GM12878 (cell line): ENCODE measurements around the gene CAMK1. TPM values are rescaled to one million over a fixed set of nuclear protein-coding genes. Genes with fewer than 3 reads are reported as not detected.

Experiments used
- CTCF ChIP-seq, 3 experiments: IDR thresholded peaks in 2 of 3; conservative IDR thresholded peaks in 1 of 3; 2 replicates each; pipeline ENCODE4 v1.5.1; 2011; ENCODE audit warnings: low read depth in 3 of 3, low read length in 3 of 3, mild to moderate bottlenecking in 3 of 3, control low read depth in 2 of 3, moderate library complexity in 2 of 3, inconsistent platforms in 1 of 3, mixed read lengths in 1 of 3; ENCODE audit not compliant: control insufficient read depth in 2 of 3, insufficient read depth in 1 of 3; ENCODE audit errors: extremely low read depth in 1 of 3
- HDAC2 ChIP-seq: fragments of 200-600 bp; sonication (generic); IDR thresholded peaks from 2 replicates; pipeline ENCODE4 v1.6.1; 2017
- IRF3 ChIP-seq: fragments of 450-650 bp; IDR thresholded peaks from 2 replicates; pipeline ENCODE4 v1.6.1; 2014; ENCODE audit warnings: mild to moderate bottlenecking
- NBN ChIP-seq: fragments of 450-650 bp; IDR thresholded peaks from 2 replicates; pipeline ENCODE4 v1.6.1; 2016
- NFYB ChIP-seq: IDR thresholded peaks from 2 replicates; pipeline ENCODE4 v1.6.1; 2011; ENCODE audit warnings: low read depth, mild to moderate bottlenecking, low read length, improper control_type of control experiment, moderate library complexity; ENCODE audit not compliant: insufficient read depth
- NR2C2 ChIP-seq: IDR thresholded peaks from 2 replicates; pipeline ENCODE4 v1.6.1; 2011; ENCODE audit warnings: borderline replicate concordance, low read depth; ENCODE audit not compliant: control insufficient read depth, insufficient read length
- RB1 ChIP-seq: fragments of 450-650 bp; formaldehyde crosslinking; IDR thresholded peaks from 2 replicates; pipeline ENCODE4 v1.6.1; 2017; ENCODE audit warnings: mild to moderate bottlenecking, borderline replicate concordance
- RFX5 ChIP-seq: IDR thresholded peaks from 2 replicates; pipeline ENCODE4 v1.6.1; 2011; ENCODE audit warnings: low read depth, low read length, improper control_type of control experiment
- TAF1 ChIP-seq: IDR thresholded peaks from 2 replicates; pipeline ENCODE4 v1.6.1; 2011; ENCODE audit warnings: mild to moderate bottlenecking, low read depth, low read length, borderline replicate concordance
- TARDBP ChIP-seq: IDR thresholded peaks from 2 replicates; pipeline ENCODE4 v1.6.1; 2016; ENCODE audit warnings: borderline replicate concordance
- TCF12 ChIP-seq: IDR thresholded peaks from 2 replicates; pipeline ENCODE4 v1.6.1; 2011; ENCODE audit warnings: low read depth, mild to moderate bottlenecking, low read length
- ZNF274 ChIP-seq: IDR thresholded peaks from one replicate; pipeline ENCODE4 v1.8.0; 2011; ENCODE audit not compliant: insufficient read length, insufficient read depth
- polyA plus RNA-seq, 11 experiments: library from polyadenylated mRNA; depleted of rRNA in 4 of 11; unstranded in 6 of 11; stranded (reverse) in 5 of 11; fragments of >200 nt; fragmentation: Nextera tagmentation in 4 of 11; fragmentation: Illumina TruSeq in 1 of 11; extraction: Ambion mirVana in 4 of 11; extraction: Trizol in 1 of 11; gene quantifications; 1 replicate in 1 of 11; 2 replicates in 10 of 11; pipeline versions ENCODE4 v1.2.1 to v1.2.3, GENCODE V29; 2011 to 2016; ENCODE audit warnings: inconsistent platforms in 2 of 11, missing spikeins in 2 of 11, low read depth in 1 of 11
- total RNA-seq, 4 experiments: library from RNA; depleted of rRNA in 3 of 4; stranded (reverse); fragments of >200 nt in 3 of 4; fragmentation: Illumina TruSeq in 1 of 4; extraction: Trizol in 1 of 4; gene quantifications; 2 replicates each; pipeline versions ENCODE4 v1.2.1 to v1.2.3, GENCODE V29; 2013 to 2021
- TF ChIP-seq, protein P1 (sequence below): IDR thresholded peaks from 2 replicates; pipeline ENCODE4 v1.6.1; 2012; ENCODE audit warnings: improper control_type of control experiment, low read depth, low read length; ENCODE audit not compliant: insufficient replicate concordance
- TF ChIP-seq, protein P2 (sequence below): IDR thresholded peaks from 2 replicates; pipeline ENCODE4 v1.6.1; 2012; ENCODE audit warnings: mild to moderate bottlenecking, low read depth, low read length
- TF ChIP-seq, protein P3 (sequence below): fragments of 450-650 bp; IDR thresholded peaks from 2 replicates; pipeline ENCODE4 v1.6.1; 2017; ENCODE audit warnings: borderline replicate concordance

The CAMK1 gene
- total and polyA plus RNA-seq, 10 of the 15 experiments (the other 5 are each of a cell fraction or from before 2014, with no cell fraction given): 0.24 to 2.1 (median 0.51) TPM; not detected in 2

DNA sequence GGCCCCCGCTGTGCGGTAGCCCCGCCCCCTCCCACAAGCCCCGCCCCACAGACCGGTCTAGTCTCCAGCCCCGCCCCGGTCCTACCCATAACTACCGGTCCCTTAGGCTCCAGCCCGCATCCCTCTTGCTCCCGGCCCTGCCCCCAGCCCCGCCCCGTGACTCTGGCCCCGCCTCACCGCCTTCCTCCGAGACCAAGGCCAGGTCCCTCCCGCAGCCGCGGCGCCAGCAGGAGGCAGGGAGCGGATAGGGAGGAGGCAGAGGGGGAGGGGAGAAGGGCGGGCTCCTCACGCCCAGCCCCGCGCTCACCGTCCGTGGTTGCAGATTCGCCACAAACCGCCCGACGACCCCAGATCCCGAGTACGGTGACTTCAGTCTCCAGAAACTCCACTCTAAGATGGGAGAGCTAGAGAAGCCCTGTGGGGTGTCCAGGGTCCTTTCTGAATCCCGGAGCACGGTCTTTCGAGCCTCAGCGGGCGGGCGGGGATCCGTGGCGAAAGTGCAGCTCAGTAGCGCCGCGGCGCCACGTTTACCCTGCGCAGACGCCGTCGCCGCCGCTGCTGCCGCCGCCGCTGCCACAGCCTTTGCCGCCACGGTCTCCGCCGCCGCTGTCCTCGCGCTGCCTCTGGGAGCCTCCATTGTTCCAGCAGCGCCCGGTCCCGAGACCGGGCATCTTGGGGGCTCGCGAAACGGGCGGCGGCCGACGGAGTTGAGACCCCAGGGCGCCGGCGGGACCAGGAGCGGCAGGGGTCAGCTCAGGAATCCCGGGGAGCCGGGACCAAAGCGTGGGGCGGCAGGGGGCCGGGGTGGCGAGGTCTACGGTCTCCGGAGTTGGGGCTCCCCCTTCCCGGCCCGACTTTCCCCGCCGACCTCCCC, 38.3 kb downstream of the CAMK1 start, which contains the start of gene BRPF1 (continued):
- TF ChIP-seq, protein P1, sequence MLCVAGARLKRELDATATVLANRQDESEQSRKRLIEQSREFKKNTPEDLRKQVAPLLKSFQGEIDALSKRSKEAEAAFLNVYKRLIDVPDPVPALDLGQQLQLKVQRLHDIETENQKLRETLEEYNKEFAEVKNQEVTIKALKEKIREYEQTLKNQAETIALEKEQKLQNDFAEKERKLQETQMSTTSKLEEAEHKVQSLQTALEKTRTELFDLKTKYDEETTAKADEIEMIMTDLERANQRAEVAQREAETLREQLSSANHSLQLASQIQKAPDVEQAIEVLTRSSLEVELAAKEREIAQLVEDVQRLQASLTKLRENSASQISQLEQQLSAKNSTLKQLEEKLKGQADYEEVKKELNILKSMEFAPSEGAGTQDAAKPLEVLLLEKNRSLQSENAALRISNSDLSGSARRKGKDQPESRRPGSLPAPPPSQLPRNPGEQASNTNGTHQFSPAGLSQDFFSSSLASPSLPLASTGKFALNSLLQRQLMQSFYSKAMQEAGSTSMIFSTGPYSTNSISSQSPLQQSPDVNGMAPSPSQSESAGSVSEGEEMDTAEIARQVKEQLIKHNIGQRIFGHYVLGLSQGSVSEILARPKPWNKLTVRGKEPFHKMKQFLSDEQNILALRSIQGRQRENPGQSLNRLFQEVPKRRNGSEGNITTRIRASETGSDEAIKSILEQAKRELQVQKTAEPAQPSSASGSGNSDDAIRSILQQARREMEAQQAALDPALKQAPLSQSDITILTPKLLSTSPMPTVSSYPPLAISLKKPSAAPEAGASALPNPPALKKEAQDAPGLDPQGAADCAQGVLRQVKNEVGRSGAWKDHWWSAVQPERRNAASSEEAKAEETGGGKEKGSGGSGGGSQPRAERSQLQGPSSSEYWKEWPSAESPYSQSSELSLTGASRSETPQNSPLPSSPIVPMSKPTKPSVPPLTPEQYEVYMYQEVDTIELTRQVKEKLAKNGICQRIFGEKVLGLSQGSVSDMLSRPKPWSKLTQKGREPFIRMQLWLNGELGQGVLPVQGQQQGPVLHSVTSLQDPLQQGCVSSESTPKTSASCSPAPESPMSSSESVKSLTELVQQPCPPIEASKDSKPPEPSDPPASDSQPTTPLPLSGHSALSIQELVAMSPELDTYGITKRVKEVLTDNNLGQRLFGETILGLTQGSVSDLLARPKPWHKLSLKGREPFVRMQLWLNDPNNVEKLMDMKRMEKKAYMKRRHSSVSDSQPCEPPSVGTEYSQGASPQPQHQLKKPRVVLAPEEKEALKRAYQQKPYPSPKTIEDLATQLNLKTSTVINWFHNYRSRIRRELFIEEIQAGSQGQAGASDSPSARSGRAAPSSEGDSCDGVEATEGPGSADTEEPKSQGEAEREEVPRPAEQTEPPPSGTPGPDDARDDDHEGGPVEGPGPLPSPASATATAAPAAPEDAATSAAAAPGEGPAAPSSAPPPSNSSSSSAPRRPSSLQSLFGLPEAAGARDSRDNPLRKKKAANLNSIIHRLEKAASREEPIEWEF: no peak
- TF ChIP-seq TCF12 (no peak; the same call in 1 of the 2 replicates), RFX5 (no peak), CTCF (IDR thresholded peaks at IDR 0.05 in 2 of 3, conservative IDR thresholded peaks at IDR 0.05 in 1 of 3; ENCODE audit: control insufficient read depth in 2 of 3, extremely low read depth in 1 of 3, insufficient read depth in 1 of 3, low read depth in 3 of 3, low read length in 3 of 3) (no peak), TARDBP (peak; percentile 57; the same call in 1 of the 2 replicates), NR2C2 (no peak), RB1 (peak; percentile 98), TAF1 (peak; percentile 68; the same call in 1 of the 2 replicates), ZNF274 (no peak), IRF3 (no peak), NFYB (no peak), HDAC2 (no peak), NBN (peak; percentile 94)
- TF ChIP-seq, protein P2, sequence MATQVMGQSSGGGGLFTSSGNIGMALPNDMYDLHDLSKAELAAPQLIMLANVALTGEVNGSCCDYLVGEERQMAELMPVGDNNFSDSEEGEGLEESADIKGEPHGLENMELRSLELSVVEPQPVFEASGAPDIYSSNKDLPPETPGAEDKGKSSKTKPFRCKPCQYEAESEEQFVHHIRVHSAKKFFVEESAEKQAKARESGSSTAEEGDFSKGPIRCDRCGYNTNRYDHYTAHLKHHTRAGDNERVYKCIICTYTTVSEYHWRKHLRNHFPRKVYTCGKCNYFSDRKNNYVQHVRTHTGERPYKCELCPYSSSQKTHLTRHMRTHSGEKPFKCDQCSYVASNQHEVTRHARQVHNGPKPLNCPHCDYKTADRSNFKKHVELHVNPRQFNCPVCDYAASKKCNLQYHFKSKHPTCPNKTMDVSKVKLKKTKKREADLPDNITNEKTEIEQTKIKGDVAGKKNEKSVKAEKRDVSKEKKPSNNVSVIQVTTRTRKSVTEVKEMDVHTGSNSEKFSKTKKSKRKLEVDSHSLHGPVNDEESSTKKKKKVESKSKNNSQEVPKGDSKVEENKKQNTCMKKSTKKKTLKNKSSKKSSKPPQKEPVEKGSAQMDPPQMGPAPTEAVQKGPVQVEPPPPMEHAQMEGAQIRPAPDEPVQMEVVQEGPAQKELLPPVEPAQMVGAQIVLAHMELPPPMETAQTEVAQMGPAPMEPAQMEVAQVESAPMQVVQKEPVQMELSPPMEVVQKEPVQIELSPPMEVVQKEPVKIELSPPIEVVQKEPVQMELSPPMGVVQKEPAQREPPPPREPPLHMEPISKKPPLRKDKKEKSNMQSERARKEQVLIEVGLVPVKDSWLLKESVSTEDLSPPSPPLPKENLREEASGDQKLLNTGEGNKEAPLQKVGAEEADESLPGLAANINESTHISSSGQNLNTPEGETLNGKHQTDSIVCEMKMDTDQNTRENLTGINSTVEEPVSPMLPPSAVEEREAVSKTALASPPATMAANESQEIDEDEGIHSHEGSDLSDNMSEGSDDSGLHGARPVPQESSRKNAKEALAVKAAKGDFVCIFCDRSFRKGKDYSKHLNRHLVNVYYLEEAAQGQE: no peak
- TF ChIP-seq, protein P3, sequence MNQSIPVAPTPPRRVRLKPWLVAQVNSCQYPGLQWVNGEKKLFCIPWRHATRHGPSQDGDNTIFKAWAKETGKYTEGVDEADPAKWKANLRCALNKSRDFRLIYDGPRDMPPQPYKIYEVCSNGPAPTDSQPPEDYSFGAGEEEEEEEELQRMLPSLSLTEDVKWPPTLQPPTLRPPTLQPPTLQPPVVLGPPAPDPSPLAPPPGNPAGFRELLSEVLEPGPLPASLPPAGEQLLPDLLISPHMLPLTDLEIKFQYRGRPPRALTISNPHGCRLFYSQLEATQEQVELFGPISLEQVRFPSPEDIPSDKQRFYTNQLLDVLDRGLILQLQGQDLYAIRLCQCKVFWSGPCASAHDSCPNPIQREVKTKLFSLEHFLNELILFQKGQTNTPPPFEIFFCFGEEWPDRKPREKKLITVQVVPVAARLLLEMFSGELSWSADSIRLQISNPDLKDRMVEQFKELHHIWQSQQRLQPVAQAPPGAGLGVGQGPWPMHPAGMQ: no peak
